ENCODE data around the gene KIF1B. TPM values are rescaled to one million over a fixed set of nuclear protein-coding genes. Genes with fewer than 3 reads are reported as not detected.

The KIF1B gene
- total RNA-seq, 2 donors from 2014 or later = 39.7 to 47.4 TPM

DNA sequence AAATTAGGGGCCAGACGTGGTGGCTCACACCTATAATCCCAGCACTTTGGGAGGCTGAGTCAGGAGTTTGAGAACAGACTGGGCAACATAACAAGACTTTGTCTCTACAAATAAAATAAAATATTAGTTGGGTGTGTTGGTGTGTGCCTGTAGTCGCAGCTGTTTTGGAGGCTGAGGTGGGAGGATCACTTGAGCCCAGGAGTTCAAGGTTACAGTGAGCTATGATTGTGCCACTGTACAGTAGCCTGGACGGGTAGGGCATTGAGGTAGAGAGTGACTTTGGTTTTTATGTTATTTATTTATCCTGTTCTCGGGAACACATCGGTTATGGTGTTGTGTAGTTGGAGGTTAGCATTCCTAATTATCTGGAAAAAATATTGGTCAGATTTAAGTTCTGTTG, 19.5 kb downstream of the KIF1B start:
- intact Hi-C loops (cut with DNase I) = no loop called here
- Histone ChIP-seq H3K4me3 (no peak overlapping the region), H3K9ac (ENCODE audit: low read depth in 2 of 2, low read length in 2 of 2) (no peak overlapping the region), H3K36me3 (no peaks in the 10 kb centered on the region), H3K9me3 (no peaks in the 10 kb centered on the region), H3K4me1 (no peaks in the 10 kb centered on the region), H3K27me3 (no peaks in the 10 kb centered on the region), H3K27ac (no peak overlapping the region)
- TF ChIP-seq, protein P1, sequence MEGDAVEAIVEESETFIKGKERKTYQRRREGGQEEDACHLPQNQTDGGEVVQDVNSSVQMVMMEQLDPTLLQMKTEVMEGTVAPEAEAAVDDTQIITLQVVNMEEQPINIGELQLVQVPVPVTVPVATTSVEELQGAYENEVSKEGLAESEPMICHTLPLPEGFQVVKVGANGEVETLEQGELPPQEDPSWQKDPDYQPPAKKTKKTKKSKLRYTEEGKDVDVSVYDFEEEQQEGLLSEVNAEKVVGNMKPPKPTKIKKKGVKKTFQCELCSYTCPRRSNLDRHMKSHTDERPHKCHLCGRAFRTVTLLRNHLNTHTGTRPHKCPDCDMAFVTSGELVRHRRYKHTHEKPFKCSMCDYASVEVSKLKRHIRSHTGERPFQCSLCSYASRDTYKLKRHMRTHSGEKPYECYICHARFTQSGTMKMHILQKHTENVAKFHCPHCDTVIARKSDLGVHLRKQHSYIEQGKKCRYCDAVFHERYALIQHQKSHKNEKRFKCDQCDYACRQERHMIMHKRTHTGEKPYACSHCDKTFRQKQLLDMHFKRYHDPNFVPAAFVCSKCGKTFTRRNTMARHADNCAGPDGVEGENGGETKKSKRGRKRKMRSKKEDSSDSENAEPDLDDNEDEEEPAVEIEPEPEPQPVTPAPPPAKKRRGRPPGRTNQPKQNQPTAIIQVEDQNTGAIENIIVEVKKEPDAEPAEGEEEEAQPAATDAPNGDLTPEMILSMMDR (IDR thresholded peaks at IDR 0.05) = no peak
- no peak for DNase-seq

DNA sequence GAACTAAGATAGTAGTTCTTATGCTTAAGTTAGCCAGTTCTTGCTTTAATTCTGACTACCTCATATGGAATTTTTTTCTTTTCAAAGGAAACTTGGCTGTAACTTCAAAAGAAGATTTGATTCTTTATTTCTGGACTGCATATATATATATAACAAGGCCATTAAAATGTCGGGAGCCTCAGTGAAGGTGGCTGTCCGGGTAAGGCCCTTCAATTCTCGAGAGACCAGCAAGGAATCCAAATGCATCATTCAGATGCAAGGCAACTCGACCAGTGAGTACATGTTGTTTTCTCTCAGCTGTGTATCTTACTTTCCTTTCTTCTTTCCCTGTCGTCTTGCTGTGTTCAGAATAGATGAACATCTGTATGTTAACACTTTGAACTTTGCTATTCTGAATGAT, 21.8 kb downstream of the KIF1B start:
- H3K4me1 ChIP-seq = no peaks in the 10 kb centered on the region
- H3K9me3 ChIP-seq = no peaks in the 10 kb centered on the region
- no peaks in the 10 kb centered on the region for H3K36me3 ChIP-seq
- DNase-seq = no peak
- H3K4me3 ChIP-seq = no peak overlapping the region
- intact Hi-C loops (cut with DNase I) = no loop called here
- no peak overlapping the region for H3K27ac ChIP-seq
- no peaks in the 10 kb centered on the region for H3K27me3 ChIP-seq
- TF ChIP-seq, protein P1 (IDR thresholded peaks at IDR 0.05) = no peak
- H3K9ac ChIP-seq (ENCODE audit: low read depth in 2 of 2, low read length in 2 of 2) = no peak overlapping the region

DNA sequence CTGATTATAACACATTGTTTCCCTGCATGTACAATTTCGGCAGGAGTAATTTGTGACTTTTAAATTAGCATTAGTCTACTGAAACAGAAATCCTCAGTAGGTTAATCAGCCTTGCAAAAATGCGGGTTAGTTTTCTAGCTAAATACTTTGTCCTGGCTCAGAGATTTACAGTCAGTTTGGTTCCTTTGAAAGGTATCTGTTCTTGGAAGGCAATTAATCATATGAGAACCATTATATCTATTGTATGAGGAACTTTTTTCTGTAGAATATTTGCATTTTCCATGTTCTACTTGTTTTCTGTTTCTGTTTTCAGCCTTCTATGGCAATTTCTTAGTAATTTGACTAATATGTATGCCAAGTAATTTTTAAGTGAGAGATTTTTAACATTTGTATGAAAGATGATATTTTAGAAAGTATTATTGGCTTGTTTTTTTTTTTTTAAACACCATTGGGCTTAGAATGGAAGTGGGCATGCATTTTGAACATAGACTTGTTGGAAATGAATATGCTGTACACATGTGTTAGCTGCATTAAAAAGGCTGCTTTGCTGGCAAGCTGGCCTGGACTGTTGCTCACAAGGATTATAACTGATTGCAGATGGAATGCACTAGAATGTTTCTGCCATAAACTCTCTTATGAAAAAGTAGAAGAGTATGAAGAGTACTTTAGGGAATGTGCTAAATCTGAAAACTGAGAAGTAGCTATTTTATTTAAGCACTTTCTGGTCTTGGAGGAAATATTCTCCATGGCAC, 26.2 kb downstream of the KIF1B start:
- Histone ChIP-seq H3K9ac (ENCODE audit: low read depth in 2 of 2, low read length in 2 of 2) (no peak overlapping the region), H3K36me3 (no peaks in the 10 kb centered on the region), H3K9me3 (no peaks in the 10 kb centered on the region), H3K4me1 (no peaks in the 10 kb centered on the region), H3K4me3 (no peak overlapping the region), H3K27me3 (no peaks in the 10 kb centered on the region), H3K27ac (no peak overlapping the region)
- TF ChIP-seq, protein P1 (IDR thresholded peaks at IDR 0.05) = no peak
- intact Hi-C loops (cut with DNase I) = no loop called here
- DNase-seq = no peak

DNA sequence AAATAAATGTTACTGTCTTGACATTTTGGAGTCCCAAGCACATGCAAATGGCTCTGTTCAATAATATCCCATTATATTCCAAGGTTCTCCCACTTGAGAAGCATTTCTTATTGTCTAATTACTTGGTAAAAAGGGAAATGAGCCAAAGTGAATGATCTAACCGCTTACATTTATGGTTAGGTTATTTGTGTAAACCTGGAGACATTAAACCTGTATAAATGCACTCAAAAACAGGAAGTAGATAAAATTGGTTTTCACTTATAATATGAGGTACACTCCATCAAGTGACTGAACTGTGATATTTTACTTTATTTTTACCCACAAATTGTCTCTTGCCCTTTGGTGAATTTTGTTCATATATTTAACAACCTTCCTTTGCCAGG, 26.8 kb downstream of the KIF1B start:
- Histone ChIP-seq H3K4me3 (no peak overlapping the region), H3K36me3 (no peaks in the 10 kb centered on the region), H3K27me3 (no peaks in the 10 kb centered on the region), H3K4me1 (no peaks in the 10 kb centered on the region), H3K9me3 (no peaks in the 10 kb centered on the region), H3K9ac (ENCODE audit: low read depth in 2 of 2, low read length in 2 of 2) (no peak overlapping the region), H3K27ac (no peak overlapping the region)
- TF ChIP-seq, protein P1 (IDR thresholded peaks at IDR 0.05) = no peak
- DNase-seq = no peak
- intact Hi-C loops (cut with DNase I) = no loop called here

DNA sequence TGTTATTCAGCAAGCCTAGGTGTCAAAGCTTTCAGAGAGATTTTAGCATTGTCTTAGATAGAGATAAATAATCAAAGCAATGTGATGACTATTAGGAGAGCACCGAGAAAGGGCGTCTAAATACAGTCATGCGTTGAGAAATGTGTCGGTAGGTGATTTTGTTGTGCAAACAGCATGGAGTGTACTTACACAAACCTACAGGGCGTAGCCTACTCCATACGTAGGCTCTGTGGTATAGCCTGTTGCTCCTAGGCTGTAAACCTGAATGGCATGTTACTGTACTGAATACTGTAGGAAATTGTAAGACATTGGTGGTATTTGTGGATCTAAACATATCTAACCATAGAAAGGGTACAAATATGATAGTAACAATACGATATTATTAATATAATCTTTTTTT, 31.8 kb downstream of the KIF1B start:
- TF ChIP-seq, protein P1 (IDR thresholded peaks at IDR 0.05) = no peak
- Histone ChIP-seq H3K9ac (ENCODE audit: low read depth in 2 of 2, low read length in 2 of 2) (peak overlapping the region in 1 of 2 donors; percentile 0), H3K27ac (no peak overlapping the region), H3K4me3 (no peak overlapping the region), H3K9me3 (no peaks in the 10 kb centered on the region), H3K27me3 (no peaks in the 10 kb centered on the region), H3K4me1 (no peaks in the 10 kb centered on the region), H3K36me3 (no peaks in the 10 kb centered on the region)
- DNase-seq = peak; percentile 34
- intact Hi-C loops (cut with DNase I) = no loop called here
